SK-N-SH treated with all-trans-retinoic acid at 6 μM for 48 hours (cell line): ENCODE data around the gene CBLN4.

Experiments used
- ATAC-seq: fragments of 200-7000 bp; cut with Tn5 transposase; 3 replicates; pipeline ENCODE4 v1.9.1; 2020; ENCODE audit warnings: mild to moderate bottlenecking, moderate library complexity
- ARNTL ChIP-seq: fragments of 450-650 bp; formaldehyde crosslinking; IDR thresholded peaks from 2 replicates; pipeline ENCODE4 v1.5.0; 2020; ENCODE audit warnings: low read depth, mild to moderate bottlenecking, moderate library complexity, borderline replicate concordance
- CREB5 ChIP-seq: fragments of 250-450 bp; sonication (Bioruptor Pico); IDR thresholded peaks from 2 replicates; pipeline ENCODE4 v1.5.1; 2020; ENCODE audit warnings: low read depth, mild to moderate bottlenecking, moderate library complexity
- CSRNP3 ChIP-seq: fragments of 250-450 bp; sonication (Bioruptor Pico); IDR thresholded peaks from 2 replicates; pipeline ENCODE4 v1.5.1; 2021; ENCODE audit warnings: mild to moderate bottlenecking, moderate library complexity
- ESRRG ChIP-seq: fragments of 250-450 bp; sonication (Bioruptor Pico); IDR thresholded peaks from 2 replicates; pipeline ENCODE4 v1.6.1; 2021; ENCODE audit warnings: mild to moderate bottlenecking
- ISL1 ChIP-seq: fragments of 250-450 bp; sonication (Bioruptor Pico); IDR thresholded peaks from 2 replicates; pipeline ENCODE4 v2.1.2; 2022; ENCODE audit warnings: mild to moderate bottlenecking, moderate library complexity
- OSR1 ChIP-seq: fragments of 250-450 bp; sonication (Bioruptor Pico); IDR thresholded peaks from 2 replicates; pipeline ENCODE4 v1.8.0; 2022; ENCODE audit warnings: moderate library complexity, mild to moderate bottlenecking, inconsistent platforms
- POU6F1 ChIP-seq: fragments of 250-450 bp; sonication (Bioruptor Pico); IDR thresholded peaks from 2 replicates; pipeline ENCODE4 v1.8.0; 2021; ENCODE audit warnings: low read depth, mild to moderate bottlenecking, moderate library complexity, borderline replicate concordance
- PPARA ChIP-seq: fragments of 250-450 bp; sonication (Bioruptor Pico); IDR thresholded peaks from 2 replicates; pipeline ENCODE4 v1.5.0; 2020; ENCODE audit warnings: mild to moderate bottlenecking, borderline replicate concordance
- RARB ChIP-seq: fragments of 250-450 bp; sonication (Bioruptor Pico); IDR thresholded peaks from 2 replicates; pipeline ENCODE4 v1.8.0; 2021; ENCODE audit warnings: mild to moderate bottlenecking, moderate library complexity
- SNAI2 ChIP-seq: fragments of 250-450 bp; sonication (Bioruptor Pico); IDR thresholded peaks from 2 replicates; pipeline ENCODE4 v1.5.0; 2020; ENCODE audit warnings: mild to moderate bottlenecking, moderate library complexity
- TCF4 ChIP-seq: fragments of 250-450 bp; sonication (Bioruptor Pico); IDR thresholded peaks from 2 replicates; pipeline ENCODE4 v1.8.0; 2021; ENCODE audit warnings: mild to moderate bottlenecking, moderate library complexity, borderline replicate concordance
- TOX ChIP-seq: fragments of 250-450 bp; sonication (Bioruptor Pico); IDR thresholded peaks from 2 replicates; pipeline ENCODE4 v1.8.0; 2021; ENCODE audit warnings: mild to moderate bottlenecking, moderate library complexity, borderline replicate concordance
- TSHZ2 ChIP-seq: fragments of 250-450 bp; sonication (Bioruptor Pico); IDR thresholded peaks from 2 replicates; pipeline ENCODE4 v1.5.0; 2020; ENCODE audit warnings: mild to moderate bottlenecking, moderate library complexity
- ZC3H10 ChIP-seq: fragments of 250-450 bp; sonication (Bioruptor Pico); IDR thresholded peaks from 2 replicates; pipeline ENCODE4 v1.5.1; 2021; ENCODE audit warnings: mild to moderate bottlenecking, moderate library complexity
- ZFP3 ChIP-seq: fragments of 250-450 bp; sonication (Bioruptor Pico); IDR thresholded peaks from 2 replicates; pipeline ENCODE4 v1.5.0; 2020; ENCODE audit warnings: mild to moderate bottlenecking, moderate library complexity
- ZFP30 ChIP-seq: fragments of 450-650 bp; formaldehyde crosslinking; IDR thresholded peaks from 2 replicates; pipeline ENCODE4 v1.5.0; 2022; ENCODE audit warnings: mild to moderate bottlenecking, moderate library complexity
- ZNF565 ChIP-seq: fragments of 450-650 bp; formaldehyde crosslinking; conservative IDR thresholded peaks from 2 replicates; pipeline ENCODE4 v1.5.0; 2020; ENCODE audit warnings: low read depth, mild to moderate bottlenecking, moderate library complexity
- ZNF70 ChIP-seq: fragments of 450-650 bp; formaldehyde crosslinking; IDR thresholded peaks from 2 replicates; pipeline ENCODE4 v1.5.0; 2020; ENCODE audit warnings: mild to moderate bottlenecking, moderate library complexity
- ZNF8 ChIP-seq: fragments of 450-650 bp; formaldehyde crosslinking; IDR thresholded peaks from 2 replicates; pipeline ENCODE4 v1.5.0; 2020; ENCODE audit warnings: mild to moderate bottlenecking, moderate library complexity

CBLN4 gene

GRCh38 chr20:55947701-55948100, 57.6 kb downstream of the CBLN4 start:
- no peak for TF ChIP-seq ZFP3 (CRISPR knock-in tag)
- no peak for TF ChIP-seq TCF4
- TF ChIP-seq ESRRG (CRISPR knock-in tag) = no peak
- TF ChIP-seq ARNTL (CRISPR knock-in tag) = no peak
- no peak for TF ChIP-seq PPARA (CRISPR knock-in tag)
- TF ChIP-seq SNAI2 (CRISPR knock-in tag) = no peak
- TF ChIP-seq TSHZ2 (CRISPR knock-in tag) = no peak
- TF ChIP-seq OSR1 (CRISPR knock-in tag) = no peak
- no peak for TF ChIP-seq RARB (CRISPR knock-in tag)
- TF ChIP-seq POU6F1 = no peak
- no peak for TF ChIP-seq TOX
- TF ChIP-seq ISL1 (CRISPR knock-in tag) = no peak
- TF ChIP-seq CREB5 (CRISPR knock-in tag) = no peak
- no peak for TF ChIP-seq ZNF70 (CRISPR knock-in tag)
- TF ChIP-seq ZC3H10 (CRISPR knock-in tag) = no peak
- TF ChIP-seq ZNF565 (CRISPR knock-in tag) = no peak
- no peak for TF ChIP-seq CSRNP3
- TF ChIP-seq ZFP30 (CRISPR knock-in tag) = no peak
- no peak for TF ChIP-seq ZNF8 (CRISPR knock-in tag)
- no peak for ATAC-seq
